B cell (primary cell): Measurements from ENCODE around the gene KRTAP9-1. TPM values are rescaled to one million over a fixed set of nuclear protein-coding genes. Genes with fewer than 3 reads are reported as not detected.
"Not testable (repeated sequence)": the region's sequence is repeated elsewhere in the genome, so short reads cannot be mapped to it uniquely, and the experiment has no call there.

ENCODE experiments used
- ATAC-seq: fragments of 200-7000 bp; cut with Tn5 transposase; one replicate; pipeline ENCODE4 v1.10.0; 2021; ENCODE audit warnings: low read depth, mild to moderate bottlenecking, moderate number of reproducible peaks, moderate library complexity
- CTCF ChIA-PET: fragments of 350-600 bp; sonication (Branson Sonifier 250); formaldehyde crosslinking; loops from one replicate; lab custom pipeline; 2021; ENCODE audit warnings: antibody characterized with exemption, inconsistent platforms; lab: Charles Lee
- POLR2A ChIA-PET: fragments of 350-600 bp; sonication (Branson Sonifier 250); formaldehyde crosslinking; loops from one replicate; lab custom pipeline; 2021; ENCODE audit warnings: antibody characterized with exemption; lab: Charles Lee
- DNase-seq: peaks from one replicate; pipeline ENCODE4 v3.0.0; 2013
- H2AFZ ChIP-seq: 2 replicates; pipeline ENCODE4 v1.6.1; 2012; ENCODE audit warnings: mild to moderate bottlenecking, low read depth, low read length; ENCODE audit not compliant: insufficient read depth, poor library complexity, severe bottlenecking
- H3K27ac ChIP-seq, 2 donors: 1 replicate in 1 of 2; 2 replicates in 1 of 2; pipeline ENCODE4 v1.5.1; 2012 to 2013; ENCODE audit warnings: low read length in 2 of 2, mild to moderate bottlenecking in 2 of 2, moderate library complexity in 1 of 2
- H3K27me3 ChIP-seq, 4 experiments: fragments of 200-600 bp in 1 of 4; sonication (generic) in 1 of 4; replicated peaks in 1 of 4; 1 replicate in 2 of 4; 2 replicates in 2 of 4; pipeline versions ENCODE4 v1.6.1 to v1.7.0; 2013 to 2016; ENCODE audit warnings: low read length in 3 of 4, mild to moderate bottlenecking in 2 of 4, mixed read lengths in 1 of 4, moderate library complexity in 1 of 4; ENCODE audit not compliant: insufficient read depth in 4 of 4, control insufficient read depth in 3 of 4; ENCODE audit errors: control extremely low read depth in 1 of 4
- H3K36me3 ChIP-seq, 2 experiments: replicated peaks in 1 of 2; 1 replicate in 1 of 2; 2 replicates in 1 of 2; pipeline versions ENCODE4 v1.6.1 to v1.7.1; 2013; ENCODE audit warnings: low read length in 1 of 2; ENCODE audit not compliant: insufficient read depth in 2 of 2, control insufficient read depth in 1 of 2; ENCODE audit errors: control extremely low read depth in 1 of 2, extremely low read depth in 1 of 2
- H3K4me1 ChIP-seq, 2 donors: fragments of 200-600 bp in 1 of 2; sonication (generic) in 1 of 2; 1 replicate in 1 of 2; 2 replicates in 1 of 2; pipeline versions ENCODE4 v1.5.1 to v1.6.1; 2013 to 2017; ENCODE audit warnings: low read length in 2 of 2; ENCODE audit not compliant: control insufficient read depth in 2 of 2, insufficient read depth in 2 of 2
- H3K4me2 ChIP-seq: replicated peaks from 2 replicates; pipeline ENCODE3; 2012; ENCODE audit warnings: mild to moderate bottlenecking, low read depth, low read length; ENCODE audit not compliant: poor library complexity, severe bottlenecking
- H3K4me3 ChIP-seq, 5 experiments: fragments of 200-600 bp in 1 of 5; sonication (generic) in 1 of 5; 1 replicate in 3 of 5; 2 replicates in 2 of 5; pipeline versions ENCODE4 v1.5.1 to v1.7.0; 2011 to 2016; ENCODE audit warnings: low read length in 4 of 5, mild to moderate bottlenecking in 4 of 5, low read depth in 2 of 5, control low read depth in 1 of 5, moderate library complexity in 1 of 5; ENCODE audit not compliant: insufficient read depth in 1 of 5; ENCODE audit errors: control extremely low read depth in 1 of 5, extremely low read depth in 1 of 5
- H3K79me2 ChIP-seq: fragments of 200-600 bp; sonication (generic); one replicate; pipeline ENCODE4 v1.6.0; 2016; ENCODE audit warnings: low read length; ENCODE audit not compliant: control insufficient read depth, insufficient read depth
- H3K9ac ChIP-seq: fragments of 200-600 bp; sonication (generic); 2 replicates; pipeline ENCODE4 v1.6.1; 2017; ENCODE audit warnings: mild to moderate bottlenecking, low read length, moderate library complexity
- H3K9me3 ChIP-seq, 3 donors: one replicate each; pipeline versions ENCODE4 v1.6.1 to v1.7.1; 2013; ENCODE audit warnings: low read length in 2 of 3; ENCODE audit not compliant: control insufficient read depth in 2 of 3, insufficient read depth in 1 of 3; ENCODE audit errors: control extremely low read depth in 1 of 3
- H4K20me1 ChIP-seq: 2 replicates; pipeline ENCODE4 v1.6.0; 2012; ENCODE audit warnings: mild to moderate bottlenecking, low read length; ENCODE audit not compliant: insufficient read depth, control insufficient read depth, poor library complexity, severe bottlenecking
- H3K27ac Mint-ChIP-seq: one replicate; pipeline ENCODE4 v1.8.0; 2021; ENCODE audit warnings: mixed read lengths
- H3K27me3 Mint-ChIP-seq: one replicate; pipeline ENCODE4 v1.8.0; 2021; ENCODE audit warnings: mixed read lengths
- H3K4me1 Mint-ChIP-seq: one replicate; pipeline ENCODE4 v1.8.0; 2021; ENCODE audit warnings: mixed read lengths
- H3K4me3 Mint-ChIP-seq: one replicate; pipeline ENCODE4 v1.8.0; 2021; ENCODE audit warnings: mixed read lengths
- H3K9me3 Mint-ChIP-seq: one replicate; pipeline ENCODE4 v1.8.0; 2022; ENCODE audit warnings: mixed read lengths; ENCODE audit not compliant: insufficient read depth
- CTCF ChIP-seq: fragments of 200-600 bp; IDR thresholded peaks from one replicate; pipeline ENCODE4 v1.8.0; 2022; ENCODE audit warnings: antibody characterized with exemption, mild to moderate bottlenecking
- EZH2 ChIP-seq: IDR thresholded peaks from 2 replicates; pipeline ENCODE4 v1.6.1; 2012; ENCODE audit warnings: borderline replicate concordance, low read depth, mild to moderate bottlenecking, moderate library complexity, low read length; ENCODE audit not compliant: insufficient read depth, poor library complexity, severe bottlenecking
- WGBS: methylation state at CpG from one replicate; pipeline ENCODE4 v1.1.5; 2013; ENCODE audit warnings: missing lambda C conversion rate; ENCODE audit not compliant: insufficient coverage; 5-methylcytosine and 5-hydroxymethylcytosine counted together
- intact Hi-C: fragments of 100-400 bp; cut with micrococcal nuclease; formaldehyde crosslinking; loops from one replicate; pipeline ENCODE4 v1.10.0; 2022
- polyA plus RNA-seq: library from polyadenylated mRNA; depleted of rRNA; stranded (reverse); fragments of >200 nt; gene quantifications from 2 replicates; pipeline ENCODE4 v1.2.3, GENCODE V29; 2012
- total RNA-seq, 2 donors: library from RNA; stranded (reverse); fragments of 120-200 nt in 1 of 2; gene quantifications; 1 replicate in 1 of 2; 2 replicates in 1 of 2; pipeline versions ENCODE4 v1.2.3 to v1.2.4, GENCODE V29; 2013 to 2022

The KRTAP9-1 gene
- total and polyA plus RNA-seq, 2 donors (not counting 1 experiment from before 2014, with no cell fraction given): not detected

- Histone ChIP-seq H3K4me2 (no peak overlapping the region), H3K27me3 (no peaks in the 10 kb centered on the region), H3K36me3 (no peaks in the 10 kb centered on the region), H3K9ac (no peak overlapping the region), H3K79me2 (no peaks in the 10 kb centered on the region), H2AFZ (no peak overlapping the region), H3K9me3 (no peaks in the 10 kb centered on the region), H3K27ac (no peak overlapping the region), H4K20me1 (no peaks in the 10 kb centered on the region), H3K4me3 (no peak overlapping the region), H3K4me1 (no peaks in the 10 kb centered on the region)
- CTCF ChIA-PET: no interaction called here
- WGBS: no CpG with 5 or more reads among the region's 2 CpGs
- H3K27me3 Mint-ChIP-seq: peaks cover 11% of the 10 kb centered on the region
- no peak for TF ChIP-seq EZH2
- TF ChIP-seq CTCF: no peak
- ATAC-seq (no peak), DNase-seq (no peak)
- intact Hi-C loops: no loop called here
- no peaks in the 10 kb centered on the region for H3K9me3 Mint-ChIP-seq
- POLR2A ChIA-PET: no interaction called here
- no peak overlapping the region for H3K27ac Mint-ChIP-seq
- H3K4me1 Mint-ChIP-seq: no peaks in the 10 kb centered on the region
- H3K4me3 Mint-ChIP-seq: no peak overlapping the region
These were observed 38.2 kb upstream of the KRTAP9-1 start for GRCh38 chr17:41151525-41151924.

- no CpG with 5 or more reads among the region's 2 CpGs for WGBS
- Mint-ChIP-seq H3K4me3 (no peak overlapping the region), H3K4me1 (no peaks in the 10 kb centered on the region), H3K9me3 (no peaks in the 10 kb centered on the region), H3K27ac (no peak overlapping the region), H3K27me3 (peaks cover 26% of the 10 kb centered on the region)
- peaks cover 0 to 8% (median 0%) of the 10 kb centered on the region in 4 experiments for H3K27me3 ChIP-seq
- no peak overlapping the region for H3K9ac ChIP-seq
- POLR2A ChIA-PET: no interaction called here
- ATAC-seq (no peak), DNase-seq (no peak)
- no peaks in the 10 kb centered on the region for H3K4me1 ChIP-seq
- H4K20me1 ChIP-seq: no peaks in the 10 kb centered on the region
- H3K4me2 ChIP-seq: no peak overlapping the region
- CTCF ChIA-PET: no interaction called here
- TF ChIP-seq CTCF (no peak), EZH2 (no peak)
- no peak overlapping the region for H3K27ac ChIP-seq
- intact Hi-C loops: no loop called here
- no peak overlapping the region for H2AFZ ChIP-seq
- H3K4me3 ChIP-seq: no peak overlapping the region
- no peaks in the 10 kb centered on the region for H3K36me3 ChIP-seq
- H3K9me3 ChIP-seq: no peaks in the 10 kb centered on the region
- H3K79me2 ChIP-seq: no peaks in the 10 kb centered on the region
These were observed 35.8 kb upstream of the KRTAP9-1 start for GRCh38 chr17:41153856-41154255.

- H2AFZ ChIP-seq, DNase-seq, ATAC-seq, H3K4me3 ChIP-seq, H3K4me3 Mint-ChIP-seq, H3K27me3 ChIP-seq, CTCF ChIA-PET, intact Hi-C loops, H3K9ac ChIP-seq, H3K79me2 ChIP-seq, H3K9me3 ChIP-seq, H3K27ac Mint-ChIP-seq, H3K4me1 ChIP-seq, H3K27ac ChIP-seq, H4K20me1 ChIP-seq, H3K4me1 Mint-ChIP-seq, POLR2A ChIA-PET, H3K36me3 ChIP-seq, H3K9me3 Mint-ChIP-seq, H3K4me2 ChIP-seq: not testable (repeated sequence)
- H3K27me3 Mint-ChIP-seq: peaks cover 37% of the 10 kb centered on the region
- WGBS: 98% methylated on average over 3 of the region's 3 CpGs
These were observed 29.5 kb upstream of the KRTAP9-1 start for GRCh38 chr17:41160190-41160589.
